WERI-Rb-1 (cell line): ENCODE measurements around the gene FHL1.
"Not testable (repeated sequence)": the region's sequence is repeated elsewhere in the genome, so short reads cannot be mapped to it uniquely, and the experiment has no call there.

Source experiments
- DNase-seq: peaks from one replicate; pipeline ENCODE4 v3.0.0-alpha.2; 2020
- H3K27ac ChIP-seq: fragments of 250-450 bp; sonication (Bioruptor Pico); 2 replicates; pipeline ENCODE4 v1.5.1; 2020; ENCODE audit warnings: mild to moderate bottlenecking, moderate library complexity
- H3K27me3 ChIP-seq: fragments of 250-450 bp; sonication (Bioruptor Pico); 2 replicates; pipeline ENCODE4 v1.5.1; 2021; ENCODE audit warnings: mild to moderate bottlenecking, low read depth, moderate library complexity; ENCODE audit not compliant: insufficient read depth, severe bottlenecking
- H3K36me3 ChIP-seq: fragments of 250-450 bp; sonication (Bioruptor Pico); 2 replicates; pipeline ENCODE4 v1.5.1; 2020; ENCODE audit warnings: mild to moderate bottlenecking, moderate library complexity
- H3K4me3 ChIP-seq: 2 replicates; pipeline ENCODE4 v1.5.1; 2011; ENCODE audit warnings: low read depth, mild to moderate bottlenecking, control low read depth, low read length
- H3K9me3 ChIP-seq: fragments of 250-450 bp; sonication (Bioruptor Pico); 2 replicates; pipeline ENCODE4 v1.5.1; 2021; ENCODE audit warnings: mild to moderate bottlenecking, moderate library complexity; ENCODE audit not compliant: severe bottlenecking
- CTCF ChIP-seq: IDR thresholded peaks from 2 replicates; pipeline ENCODE4 v1.5.1; 2011; ENCODE audit warnings: low read depth, mild to moderate bottlenecking, control low read depth, inconsistent platforms, low read length

The FHL1 gene

GRCh38 chrX:136221851-136222513, 74.6 kb downstream of the FHL1 start:
- H3K27me3 ChIP-seq: peaks cover 1% of the 10 kb centered on the region
- no peak for TF ChIP-seq CTCF
- H3K36me3 ChIP-seq: no peaks in the 10 kb centered on the region; the same call in 1 of the 2 replicates
- no peaks in the 10 kb centered on the region for H3K9me3 ChIP-seq
- no peak overlapping the region for H3K27ac ChIP-seq
- no peak for DNase-seq
- no peak overlapping the region for H3K4me3 ChIP-seq

- Histone ChIP-seq H3K36me3 (no peaks in the 10 kb centered on the region; the same call in 1 of the 2 replicates), H3K27me3 (no peaks in the 10 kb centered on the region), H3K4me3 (no peak overlapping the region), H3K9me3 (no peaks in the 10 kb centered on the region), H3K27ac (no peak overlapping the region)
- TF ChIP-seq CTCF: no peak
- no peak for DNase-seq
Observed at GRCh38 chrX:136227074-136227473, 79.7 kb downstream of the FHL1 start.

GRCh38 chrX:136227948-136228838, 80.9 kb downstream of the FHL1 start:
- Histone ChIP-seq H3K36me3 (no peaks in the 10 kb centered on the region), H3K27me3 (no peaks in the 10 kb centered on the region), H3K4me3 (no peak overlapping the region), H3K27ac (no peak overlapping the region), H3K9me3 (no peaks in the 10 kb centered on the region)
- no peak for TF ChIP-seq CTCF
- no peak for DNase-seq

- Histone ChIP-seq H3K4me3 (no peak overlapping the region), H3K36me3 (no peaks in the 10 kb centered on the region), H3K27ac (no peak overlapping the region), H3K9me3 (no peaks in the 10 kb centered on the region), H3K27me3 (no peaks in the 10 kb centered on the region)
- DNase-seq: no peak
- no peak for TF ChIP-seq CTCF
Observed at GRCh38 chrX:136228839-136229207, 81.5 kb downstream of the FHL1 start.

GRCh38 chrX:136237074-136237473, 89.7 kb downstream of the FHL1 start:
- no peaks in the 10 kb centered on the region for H3K36me3 ChIP-seq
- no peak for TF ChIP-seq CTCF

GRCh38 chrX:136237849-136238248, 90.5 kb downstream of the FHL1 start:
- not testable (repeated sequence) for H3K27me3 ChIP-seq, DNase-seq, H3K27ac ChIP-seq, H3K9me3 ChIP-seq, H3K36me3 ChIP-seq, H3K4me3 ChIP-seq

More at GRCh38 chrX:136237074-136237473, 89.7 kb downstream of the FHL1 start:
- Histone ChIP-seq H3K27ac (no peak overlapping the region), H3K27me3 (no peaks in the 10 kb centered on the region), H3K4me3 (no peak overlapping the region), H3K9me3 (no peaks in the 10 kb centered on the region)
- no peak for DNase-seq
